ENCODE data around the gene CLDN15.
A peak's percentile ranks its signal among the peaks of the same experiment; 100 is the strongest.
"Not testable (repeated sequence)": the region's sequence is repeated elsewhere in the genome, so short reads cannot be mapped to it uniquely, and the experiment has no call there.

Gene CLDN15

GRCh38 chr7:101258243-101258731, 20.7 kb upstream of the CLDN15 start:
- DNase-seq: no peak
- no peaks in the 10 kb centered on the region for H3K9me3 ChIP-seq (ENCODE audit: severe bottlenecking)
- H3K4me3 ChIP-seq (ENCODE audit: low read depth, low read length): no peak overlapping the region
- no peak for TF ChIP-seq CTCF (IDR thresholded peaks at IDR 0.05; ENCODE audit: low read depth, low read length)
- peaks cover 57% of the 10 kb centered on the region for H3K27me3 ChIP-seq (ENCODE audit: insufficient read depth, low read depth, severe bottlenecking)
- no peak overlapping the region for H3K27ac ChIP-seq
- H3K36me3 ChIP-seq: no peaks in the 10 kb centered on the region

GRCh38 chr7:101255796-101256195, 18.2 kb upstream of the CLDN15 start:
- DNase-seq: no peak
- H3K36me3 ChIP-seq: peaks cover 1% of the 10 kb centered on the region
- TF ChIP-seq CTCF (IDR thresholded peaks at IDR 0.05; ENCODE audit: low read depth, low read length): no peak

GRCh38 chr7:101253199-101253598, 15.6 kb upstream of the CLDN15 start:
- not testable (repeated sequence) for H3K27ac ChIP-seq; H3K4me3 ChIP-seq (ENCODE audit: low read depth, low read length)

More at GRCh38 chr7:101255796-101256195, 18.2 kb upstream of the CLDN15 start:
- peaks cover 66% of the 10 kb centered on the region for H3K27me3 ChIP-seq (ENCODE audit: insufficient read depth, low read depth, severe bottlenecking)
- H3K27ac ChIP-seq: no peak overlapping the region
- H3K4me3 ChIP-seq (ENCODE audit: low read depth, low read length): no peak overlapping the region
- H3K9me3 ChIP-seq (ENCODE audit: severe bottlenecking): no peaks in the 10 kb centered on the region

GRCh38 chr7:101251871-101252659, 14.5 kb upstream of the CLDN15 start:
- H3K36me3 ChIP-seq: peaks cover 10% of the 10 kb centered on the region
- H3K9me3 ChIP-seq (ENCODE audit: severe bottlenecking): no peaks in the 10 kb centered on the region
- peak overlapping the region; percentile 72 for H3K4me3 ChIP-seq (ENCODE audit: low read depth, low read length)
- peaks cover 39% of the 10 kb centered on the region for H3K27me3 ChIP-seq (ENCODE audit: insufficient read depth, low read depth, severe bottlenecking)
- TF ChIP-seq CTCF (IDR thresholded peaks at IDR 0.05; ENCODE audit: low read depth, low read length): no peak
- DNase-seq: peak; percentile 99
- peak overlapping the region; percentile 75 for H3K27ac ChIP-seq

More at GRCh38 chr7:101253199-101253598, 15.6 kb upstream of the CLDN15 start:
- peaks cover 49% of the 10 kb centered on the region for H3K27me3 ChIP-seq (ENCODE audit: insufficient read depth, low read depth, severe bottlenecking)
- DNase-seq; H3K9me3 ChIP-seq (ENCODE audit: severe bottlenecking); H3K36me3 ChIP-seq: not testable (repeated sequence)

- no peak for DNase-seq
- Histone ChIP-seq H3K27ac (no peak overlapping the region), H3K36me3 (peaks cover 16% of the 10 kb centered on the region), H3K27me3 (ENCODE audit: insufficient read depth, low read depth, severe bottlenecking) (peaks cover 24% of the 10 kb centered on the region), H3K9me3 (ENCODE audit: severe bottlenecking) (no peaks in the 10 kb centered on the region), H3K4me3 (ENCODE audit: low read depth, low read length) (no peak overlapping the region)
- no peak for TF ChIP-seq CTCF (IDR thresholded peaks at IDR 0.05; ENCODE audit: low read depth, low read length)
Measured at GRCh38 chr7:101250324-101250723, 12.7 kb upstream of the CLDN15 start.

GRCh38 chr7:101248276-101248675, 10.7 kb upstream of the CLDN15 start:
- H3K9me3 ChIP-seq (ENCODE audit: severe bottlenecking): no peaks in the 10 kb centered on the region
- peaks cover 9% of the 10 kb centered on the region for H3K27me3 ChIP-seq (ENCODE audit: insufficient read depth, low read depth, severe bottlenecking)
- no peak overlapping the region for H3K27ac ChIP-seq
- TF ChIP-seq CTCF (IDR thresholded peaks at IDR 0.05; ENCODE audit: low read depth, low read length): no peak
- DNase-seq: no peak
- no peak overlapping the region for H3K4me3 ChIP-seq (ENCODE audit: low read depth, low read length)
- peaks cover 21% of the 10 kb centered on the region for H3K36me3 ChIP-seq

Measured in WERI-Rb-1 (cell line).